BLaER1 (cell line): ENCODE data around the gene DFFB.
A peak's percentile ranks its signal among the peaks of the same experiment; 100 is the strongest.

Experiments used
- H3K27ac ChIP-seq: shearing (Covaris generic); formaldehyde crosslinking; 2 replicates; pipeline ENCODE4 v1.8.1; 2022
- H3K27me3 ChIP-seq: shearing (Covaris generic); formaldehyde crosslinking; 2 replicates; pipeline ENCODE4 v1.8.1; 2022
- H3K36me3 ChIP-seq: shearing (Covaris generic); formaldehyde crosslinking; 2 replicates; pipeline ENCODE4 v1.8.1; 2022
- H3K4me1 ChIP-seq: shearing (Covaris generic); formaldehyde crosslinking; 2 replicates; pipeline ENCODE4 v1.8.1; 2022
- H3K4me2 ChIP-seq: shearing (Covaris generic); formaldehyde crosslinking; 2 replicates; pipeline ENCODE4 v1.8.1; 2022
- H3K4me3 ChIP-seq: shearing (Covaris generic); formaldehyde crosslinking; 2 replicates; pipeline ENCODE4 v1.8.1; 2022
- H3K9ac ChIP-seq: shearing (Covaris generic); formaldehyde crosslinking; 2 replicates; pipeline ENCODE4 v1.8.1; 2022
- H3K9me3 ChIP-seq: shearing (Covaris generic); formaldehyde crosslinking; 2 replicates; pipeline ENCODE4 v1.8.1; 2022
- H4K20me1 ChIP-seq: shearing (Covaris generic); formaldehyde crosslinking; 2 replicates; pipeline ENCODE4 v1.8.1; 2022
- Cebpa-rat ChIP-seq: shearing (Covaris generic); IDR thresholded peaks from 2 replicates; pipeline ENCODE4 v1.8.1; 2022

DFFB gene

GRCh38 chr1:3827813-3828307 is 29.4 kb upstream of the DFFB start:
- no peak overlapping the region for H3K9ac ChIP-seq
- no peak for TF ChIP-seq Cebpa-rat
- H3K27ac ChIP-seq: no peak overlapping the region
- H4K20me1 ChIP-seq: no peaks in the 10 kb centered on the region
- no peaks in the 10 kb centered on the region for H3K9me3 ChIP-seq
- H3K36me3 ChIP-seq: peaks cover 94% of the 10 kb centered on the region
- no peak overlapping the region for H3K4me3 ChIP-seq
- peaks cover 15% of the 10 kb centered on the region for H3K4me1 ChIP-seq
- H3K27me3 ChIP-seq: no peaks in the 10 kb centered on the region
- no peak overlapping the region for H3K4me2 ChIP-seq

DNA sequence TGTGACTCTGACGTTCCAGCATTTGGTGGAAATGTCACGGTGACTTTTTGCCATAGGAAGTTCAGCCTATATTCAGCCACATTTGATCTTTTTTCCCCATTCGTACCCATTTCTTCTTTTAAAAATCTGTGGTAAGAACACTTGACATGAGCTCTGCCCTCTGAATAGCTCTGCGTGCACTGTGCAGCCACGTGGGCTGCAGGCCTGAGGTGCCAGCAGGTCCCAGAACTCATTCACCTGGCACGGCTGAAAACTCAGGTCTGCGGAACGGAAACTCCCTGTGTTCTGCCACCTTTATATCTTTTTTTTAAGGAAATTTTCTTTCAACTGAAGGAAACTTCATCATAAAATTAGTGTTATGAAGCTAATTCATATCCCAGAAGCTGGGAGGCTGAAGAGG is 28.9 kb upstream of the DFFB start:
- Histone ChIP-seq H3K27me3 (no peaks in the 10 kb centered on the region), H3K36me3 (peaks cover 93% of the 10 kb centered on the region), H3K4me1 (peaks cover 15% of the 10 kb centered on the region), H3K9me3 (no peaks in the 10 kb centered on the region), H3K4me3 (no peak overlapping the region), H3K27ac (no peak overlapping the region), H4K20me1 (no peaks in the 10 kb centered on the region), H3K9ac (no peak overlapping the region), H3K4me2 (no peak overlapping the region)
- TF ChIP-seq Cebpa-rat: no peak

DNA sequence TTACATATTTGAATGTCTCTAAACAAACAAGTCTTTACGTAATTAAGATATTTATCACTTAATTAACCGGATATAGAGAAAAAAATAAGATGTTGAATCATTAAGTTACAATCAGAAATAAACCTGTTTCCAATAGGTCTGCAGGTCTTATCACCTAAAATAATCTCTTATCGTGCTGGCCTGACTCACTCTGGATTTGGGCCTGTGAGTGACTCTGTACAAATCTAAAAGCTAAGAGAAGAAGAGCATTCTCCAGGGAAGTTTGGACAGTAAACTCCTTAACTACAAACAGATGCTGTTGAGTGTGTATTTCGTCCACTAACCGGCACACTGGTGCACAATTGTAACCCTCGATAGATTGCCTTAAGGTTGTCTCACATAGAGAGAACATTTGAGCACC is 25.6 kb upstream of the DFFB start:
- no peaks in the 10 kb centered on the region for H3K27me3 ChIP-seq
- H3K9ac ChIP-seq: no peak overlapping the region
- no peak overlapping the region for H3K4me2 ChIP-seq
- no peak for TF ChIP-seq Cebpa-rat
- H3K27ac ChIP-seq: no peak overlapping the region
- no peak overlapping the region for H3K4me3 ChIP-seq
- no peaks in the 10 kb centered on the region for H4K20me1 ChIP-seq
- H3K9me3 ChIP-seq: no peaks in the 10 kb centered on the region; the same call in 1 of the 2 replicates
- no peaks in the 10 kb centered on the region for H3K4me1 ChIP-seq
- H3K36me3 ChIP-seq: peaks cover 93% of the 10 kb centered on the region

DNA sequence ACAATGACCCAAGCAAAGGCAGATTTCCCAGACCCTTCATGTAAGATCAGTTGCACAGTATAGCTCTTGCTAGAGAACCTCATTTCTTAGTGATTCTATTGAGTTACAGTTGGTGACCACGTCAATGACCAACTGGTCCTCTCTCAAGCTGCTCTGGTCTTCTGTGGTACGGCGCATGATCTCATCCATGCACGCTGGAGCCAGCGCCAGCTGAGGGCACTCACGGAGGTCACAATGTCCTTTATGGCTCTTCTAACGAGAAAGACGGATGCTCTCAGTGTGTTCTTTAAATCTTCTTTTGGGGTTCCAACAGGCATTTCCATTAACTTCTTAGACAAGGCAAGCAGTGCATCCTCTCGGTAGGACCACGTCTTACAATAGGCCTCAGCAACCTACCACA is 22.6 kb upstream of the DFFB start:
- Histone ChIP-seq H4K20me1 (no peaks in the 10 kb centered on the region), H3K9ac (no peak overlapping the region), H3K4me1 (peaks cover 10% of the 10 kb centered on the region), H3K4me2 (no peak overlapping the region), H3K9me3 (peaks cover 20% of the 10 kb centered on the region), H3K27me3 (no peaks in the 10 kb centered on the region), H3K36me3 (peaks cover 88% of the 10 kb centered on the region), H3K4me3 (no peak overlapping the region), H3K27ac (no peak overlapping the region)
- no peak for TF ChIP-seq Cebpa-rat

GRCh38 chr1:3836421-3836820 is 20.9 kb upstream of the DFFB start:
- no peak overlapping the region for H3K4me2 ChIP-seq
- H3K36me3 ChIP-seq: peaks cover 73% of the 10 kb centered on the region

DNA sequence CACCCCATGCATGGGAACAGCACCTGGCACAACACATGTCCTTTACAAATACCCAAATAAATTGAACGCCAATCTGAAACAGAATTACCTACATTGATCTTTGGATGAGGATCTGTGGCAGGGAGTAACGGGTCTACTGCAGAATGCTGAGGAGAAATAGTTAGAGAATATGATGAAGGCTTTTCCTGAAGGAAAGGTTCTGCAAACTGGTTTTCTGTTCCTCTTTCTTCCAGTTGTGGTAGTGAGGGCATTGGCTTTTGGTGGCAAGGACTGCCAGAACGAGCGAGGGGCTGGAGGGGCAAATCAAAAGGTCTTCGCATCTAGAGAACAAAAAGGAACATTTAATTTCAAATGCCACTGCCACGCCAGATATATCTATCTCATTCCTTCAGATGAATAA is 20.1 kb upstream of the DFFB start:
- Histone ChIP-seq H4K20me1 (no peaks in the 10 kb centered on the region), H3K9me3 (peaks cover 20% of the 10 kb centered on the region), H3K9ac (no peak overlapping the region), H3K27ac (no peak overlapping the region), H3K36me3 (peaks cover 73% of the 10 kb centered on the region), H3K4me2 (no peak overlapping the region), H3K4me3 (no peak overlapping the region), H3K4me1 (peaks cover 31% of the 10 kb centered on the region), H3K27me3 (no peaks in the 10 kb centered on the region)
- TF ChIP-seq Cebpa-rat: no peak

More at GRCh38 chr1:3836421-3836820, 20.9 kb upstream of the DFFB start:
- Histone ChIP-seq H3K27me3 (no peaks in the 10 kb centered on the region), H3K4me3 (no peak overlapping the region), H3K9ac (no peak overlapping the region), H4K20me1 (no peaks in the 10 kb centered on the region), H3K27ac (no peak overlapping the region), H3K9me3 (peaks cover 20% of the 10 kb centered on the region), H3K4me1 (peaks cover 28% of the 10 kb centered on the region)
- no peak for TF ChIP-seq Cebpa-rat

DNA sequence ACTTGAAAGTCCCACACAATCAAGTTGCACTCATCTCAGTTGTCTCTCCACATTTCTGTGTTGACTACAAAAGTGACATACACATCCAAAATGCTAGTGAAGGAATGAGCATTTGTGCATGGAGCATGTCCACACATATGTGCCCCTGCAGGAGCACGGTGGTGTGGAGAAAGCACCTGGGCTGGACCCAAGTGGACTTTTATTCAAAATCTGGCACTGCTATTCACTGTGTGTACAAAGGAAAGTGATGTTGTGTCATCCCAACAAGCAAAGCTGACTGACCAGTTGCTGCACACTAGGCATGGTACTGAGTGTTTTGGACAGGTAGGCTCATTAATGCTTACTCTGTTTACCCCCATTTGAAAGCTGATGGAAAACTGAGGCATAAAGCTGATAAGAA is 19.6 kb upstream of the DFFB start:
- Histone ChIP-seq H3K4me1 (peaks cover 31% of the 10 kb centered on the region), H3K9me3 (peaks cover 20% of the 10 kb centered on the region), H3K9ac (no peak overlapping the region), H3K4me2 (no peak overlapping the region), H3K4me3 (no peak overlapping the region), H3K36me3 (peaks cover 73% of the 10 kb centered on the region), H3K27ac (no peak overlapping the region), H3K27me3 (no peaks in the 10 kb centered on the region), H4K20me1 (no peaks in the 10 kb centered on the region)
- TF ChIP-seq Cebpa-rat: no peak

DNA sequence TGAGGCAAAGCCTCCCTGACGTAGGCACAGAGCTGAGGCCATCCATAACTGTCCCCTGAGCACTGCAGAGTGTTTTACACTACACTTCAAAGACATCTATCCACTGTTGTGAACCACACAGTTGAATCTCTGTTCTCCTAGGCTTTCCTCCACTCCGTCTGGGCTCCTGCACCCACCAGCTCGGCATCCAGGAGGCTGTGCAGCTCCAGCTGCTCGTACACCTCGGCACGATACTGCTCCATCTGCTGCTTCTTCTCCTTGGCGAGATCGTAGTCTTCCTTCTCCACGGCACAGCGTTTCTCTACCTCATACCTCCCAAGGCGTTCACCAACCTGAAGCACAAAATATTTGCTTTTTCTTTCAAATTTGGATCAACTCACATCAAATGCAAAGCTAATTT is 18.5 kb upstream of the DFFB start:
- Histone ChIP-seq H3K4me3 (no peak overlapping the region), H3K27ac (0 out of 2 replicates have a peak overlapping the region, but pooled peaks have one; percentile 77), H4K20me1 (no peaks in the 10 kb centered on the region), H3K9ac (no peak overlapping the region), H3K36me3 (peaks cover 72% of the 10 kb centered on the region), H3K4me2 (peak overlapping the region; percentile 72; the same call in 1 of the 2 replicates), H3K4me1 (peaks cover 31% of the 10 kb centered on the region), H3K9me3 (peaks cover 20% of the 10 kb centered on the region), H3K27me3 (no peaks in the 10 kb centered on the region)
- TF ChIP-seq Cebpa-rat: no peak

- Histone ChIP-seq H3K9ac (no peak overlapping the region), H3K4me2 (peak overlapping the region; percentile 52), H3K27ac (no peak overlapping the region), H3K4me3 (no peak overlapping the region), H3K27me3 (no peaks in the 10 kb centered on the region), H3K4me1 (peaks cover 31% of the 10 kb centered on the region), H3K36me3 (peaks cover 63% of the 10 kb centered on the region), H4K20me1 (no peaks in the 10 kb centered on the region), H3K9me3 (peaks cover 20% of the 10 kb centered on the region)
- TF ChIP-seq Cebpa-rat: no peak
These were observed 15.8 kb upstream of the DFFB start for GRCh38 chr1:3841491-3841890.

GRCh38 chr1:3842912-3843311 is 14.4 kb upstream of the DFFB start:
- peaks cover 8% of the 10 kb centered on the region for H3K9me3 ChIP-seq
- H3K4me1 ChIP-seq: peaks cover 31% of the 10 kb centered on the region
- peaks cover 63% of the 10 kb centered on the region for H3K36me3 ChIP-seq
- H3K4me2 ChIP-seq: no peak overlapping the region
- no peak overlapping the region for H3K27ac ChIP-seq
- H3K4me3 ChIP-seq: no peak overlapping the region
- no peaks in the 10 kb centered on the region for H4K20me1 ChIP-seq
- TF ChIP-seq Cebpa-rat: no peak
- no peak overlapping the region for H3K9ac ChIP-seq
- H3K27me3 ChIP-seq: no peaks in the 10 kb centered on the region

DNA sequence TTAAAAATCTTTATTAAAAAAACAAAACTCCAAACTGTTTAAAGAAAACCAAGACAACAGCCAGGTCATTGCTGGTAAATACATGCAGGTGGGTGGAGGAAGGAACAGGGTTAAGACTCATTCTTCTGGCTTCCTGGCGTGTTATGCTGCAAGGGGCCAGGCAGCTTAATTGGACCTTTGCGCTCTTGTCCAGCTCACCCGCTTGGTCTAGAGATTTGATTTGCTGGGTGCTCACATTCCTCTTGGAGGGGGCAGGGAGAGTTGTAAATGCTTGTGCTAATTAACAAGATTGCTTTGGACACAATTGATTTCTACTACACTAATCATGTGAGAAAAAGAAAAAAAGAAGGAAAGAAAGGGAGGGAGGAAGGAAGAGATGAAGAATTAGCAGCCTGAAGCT is 10.7 kb upstream of the DFFB start:
- H3K9me3 ChIP-seq: no peaks in the 10 kb centered on the region
- no peak overlapping the region for H3K27ac ChIP-seq
- H3K36me3 ChIP-seq: peaks cover 82% of the 10 kb centered on the region
- H3K27me3 ChIP-seq: no peaks in the 10 kb centered on the region
- H4K20me1 ChIP-seq: peaks cover 3% of the 10 kb centered on the region; the same call in 1 of the 2 replicates
- no peak overlapping the region for H3K4me3 ChIP-seq
- H3K9ac ChIP-seq: no peak overlapping the region
- H3K4me1 ChIP-seq: peaks cover 2% of the 10 kb centered on the region
- TF ChIP-seq Cebpa-rat: no peak
- no peak overlapping the region for H3K4me2 ChIP-seq
